Measurements from ENCODE around the gene SCN11A.

The SCN11A gene

DNA sequence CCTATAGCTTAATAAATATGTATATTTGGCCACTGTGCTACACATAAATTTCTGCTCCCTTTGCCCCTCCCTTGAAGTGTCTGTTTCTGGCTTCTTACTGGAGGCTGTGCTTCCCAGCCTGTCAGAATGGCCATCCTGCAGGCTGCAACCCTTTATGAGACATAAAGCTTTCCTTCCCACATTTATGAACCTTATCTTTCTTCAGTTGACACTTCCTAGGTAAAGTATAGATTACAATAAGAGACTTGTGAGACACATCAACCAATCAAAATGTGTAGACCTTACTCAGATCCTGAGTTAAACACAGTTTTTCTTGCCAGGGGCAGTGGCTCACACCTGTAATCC, 29.5 kb downstream of the SCN11A start:
- TF ChIP-seq, protein P1, sequence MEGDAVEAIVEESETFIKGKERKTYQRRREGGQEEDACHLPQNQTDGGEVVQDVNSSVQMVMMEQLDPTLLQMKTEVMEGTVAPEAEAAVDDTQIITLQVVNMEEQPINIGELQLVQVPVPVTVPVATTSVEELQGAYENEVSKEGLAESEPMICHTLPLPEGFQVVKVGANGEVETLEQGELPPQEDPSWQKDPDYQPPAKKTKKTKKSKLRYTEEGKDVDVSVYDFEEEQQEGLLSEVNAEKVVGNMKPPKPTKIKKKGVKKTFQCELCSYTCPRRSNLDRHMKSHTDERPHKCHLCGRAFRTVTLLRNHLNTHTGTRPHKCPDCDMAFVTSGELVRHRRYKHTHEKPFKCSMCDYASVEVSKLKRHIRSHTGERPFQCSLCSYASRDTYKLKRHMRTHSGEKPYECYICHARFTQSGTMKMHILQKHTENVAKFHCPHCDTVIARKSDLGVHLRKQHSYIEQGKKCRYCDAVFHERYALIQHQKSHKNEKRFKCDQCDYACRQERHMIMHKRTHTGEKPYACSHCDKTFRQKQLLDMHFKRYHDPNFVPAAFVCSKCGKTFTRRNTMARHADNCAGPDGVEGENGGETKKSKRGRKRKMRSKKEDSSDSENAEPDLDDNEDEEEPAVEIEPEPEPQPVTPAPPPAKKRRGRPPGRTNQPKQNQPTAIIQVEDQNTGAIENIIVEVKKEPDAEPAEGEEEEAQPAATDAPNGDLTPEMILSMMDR (IDR thresholded peaks at IDR 0.05; ENCODE audit: insufficient read depth, low read length, poor library complexity, severe bottlenecking): no peak
- H3K36me3 ChIP-seq (ENCODE audit: control insufficient read depth, insufficient read depth, low read length): no peaks in the 10 kb centered on the region
- no peak overlapping the region for H3K4me3 ChIP-seq (replicated peaks; ENCODE audit: low read depth, low read length)
- H3K27me3 ChIP-seq (replicated peaks; ENCODE audit: control insufficient read depth, insufficient read depth, low read length): no peaks in the 10 kb centered on the region
- no peak for DNase-seq (ENCODE audit: extremely low read depth, insufficient read length)

DNA sequence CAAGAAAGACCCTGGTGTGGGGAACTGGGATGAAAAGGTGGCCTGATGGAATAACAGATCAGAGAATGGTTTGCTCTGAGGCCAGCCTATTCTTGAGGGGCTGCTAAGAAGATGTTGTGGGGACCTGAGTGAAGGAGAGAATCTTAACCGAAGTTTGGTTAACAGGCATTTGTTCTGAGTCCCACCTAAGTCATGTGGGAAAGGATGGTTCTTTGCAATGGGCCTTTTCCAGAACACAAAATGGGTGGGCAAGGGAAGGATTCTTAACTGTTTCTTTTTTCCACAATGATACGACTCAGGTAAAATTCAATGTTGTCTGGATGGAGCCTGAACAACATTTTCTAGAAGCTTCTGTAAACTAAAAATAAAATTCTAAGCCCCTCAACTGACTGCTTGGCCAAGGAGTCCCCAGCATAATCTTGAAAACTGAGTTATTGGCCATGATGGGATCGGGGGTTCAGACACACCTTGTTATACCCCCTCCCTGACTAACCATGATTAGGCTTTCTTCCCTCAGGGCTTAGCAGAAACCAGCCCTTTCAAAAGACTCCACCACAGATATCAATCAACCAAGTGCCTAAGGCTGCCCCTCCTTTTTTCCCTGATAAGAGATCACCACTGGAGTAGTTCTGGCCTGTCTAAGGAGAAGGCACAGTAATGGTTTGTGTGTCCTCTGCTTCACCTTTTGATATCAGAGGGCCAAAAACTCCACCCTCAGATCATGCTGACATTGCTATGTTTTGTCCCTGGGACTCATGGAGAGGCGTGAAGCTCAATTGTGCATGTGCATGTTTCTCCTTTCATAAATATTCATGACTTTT, 30.1 kb downstream of the SCN11A start:
- no peaks in the 10 kb centered on the region for H3K27me3 ChIP-seq (replicated peaks; ENCODE audit: control insufficient read depth, insufficient read depth, low read length)
- H3K4me3 ChIP-seq (replicated peaks; ENCODE audit: low read depth, low read length): no peak overlapping the region
- TF ChIP-seq, protein P1 (IDR thresholded peaks at IDR 0.05; ENCODE audit: insufficient read depth, low read length, poor library complexity, severe bottlenecking): no peak
- DNase-seq (ENCODE audit: extremely low read depth, insufficient read length): no peak
- H3K36me3 ChIP-seq (ENCODE audit: control insufficient read depth, insufficient read depth, low read length): no peaks in the 10 kb centered on the region

DNA sequence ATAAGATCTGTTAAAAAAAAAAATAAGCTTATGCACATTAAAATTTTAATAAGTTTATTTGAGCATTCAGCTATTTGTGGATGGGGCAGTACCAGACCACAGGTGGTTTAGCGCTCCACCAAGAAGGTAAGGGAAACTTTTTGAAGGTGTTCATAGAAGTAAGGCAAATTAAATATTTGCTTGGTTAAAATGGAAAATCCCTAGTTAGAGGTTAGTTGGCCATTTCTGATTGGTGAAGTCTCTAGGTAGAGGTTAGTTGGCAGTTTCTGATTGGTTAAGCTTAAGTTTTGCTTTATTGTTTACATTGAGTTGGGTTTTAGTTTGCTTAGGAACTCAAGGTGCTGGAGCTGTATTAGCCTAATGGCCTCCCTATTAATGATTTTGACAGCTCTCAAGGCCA, 30.7 kb downstream of the SCN11A start:
- Histone ChIP-seq H3K36me3 (ENCODE audit: control insufficient read depth, insufficient read depth, low read length) (no peaks in the 10 kb centered on the region), H3K4me3 (replicated peaks; ENCODE audit: low read depth, low read length) (no peak overlapping the region), H3K27me3 (replicated peaks; ENCODE audit: control insufficient read depth, insufficient read depth, low read length) (no peaks in the 10 kb centered on the region)
- TF ChIP-seq, protein P1 (IDR thresholded peaks at IDR 0.05; ENCODE audit: insufficient read depth, low read length, poor library complexity, severe bottlenecking): no peak
- no peak for DNase-seq (ENCODE audit: extremely low read depth, insufficient read length)

DNA sequence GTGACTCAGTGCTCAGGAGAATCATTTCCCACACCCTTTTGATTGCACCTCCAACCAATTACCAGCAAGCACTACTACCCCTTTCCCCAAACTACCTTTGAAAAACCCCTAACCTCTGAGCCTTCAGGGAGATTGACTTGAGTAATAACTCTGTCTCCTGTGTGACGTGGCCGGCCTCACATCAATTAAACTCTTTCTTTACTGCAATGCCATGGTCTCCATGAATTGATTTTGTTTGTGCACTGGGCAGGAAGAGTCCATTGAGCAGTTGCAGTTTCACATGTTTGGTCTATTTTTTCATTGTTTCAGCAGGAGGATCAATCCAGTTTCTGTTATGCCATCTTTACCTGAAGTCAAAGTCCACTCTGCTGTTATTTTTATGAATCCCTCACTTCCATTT, 32.4 kb downstream of the SCN11A start:
- H3K4me3 ChIP-seq (replicated peaks; ENCODE audit: low read depth, low read length): no peak overlapping the region
- H3K36me3 ChIP-seq (ENCODE audit: control insufficient read depth, insufficient read depth, low read length): no peaks in the 10 kb centered on the region
- no peak for DNase-seq (ENCODE audit: extremely low read depth, insufficient read length)
- TF ChIP-seq, protein P1 (IDR thresholded peaks at IDR 0.05; ENCODE audit: insufficient read depth, low read length, poor library complexity, severe bottlenecking): no peak
- H3K27me3 ChIP-seq (replicated peaks; ENCODE audit: control insufficient read depth, insufficient read depth, low read length): no peaks in the 10 kb centered on the region

DNA sequence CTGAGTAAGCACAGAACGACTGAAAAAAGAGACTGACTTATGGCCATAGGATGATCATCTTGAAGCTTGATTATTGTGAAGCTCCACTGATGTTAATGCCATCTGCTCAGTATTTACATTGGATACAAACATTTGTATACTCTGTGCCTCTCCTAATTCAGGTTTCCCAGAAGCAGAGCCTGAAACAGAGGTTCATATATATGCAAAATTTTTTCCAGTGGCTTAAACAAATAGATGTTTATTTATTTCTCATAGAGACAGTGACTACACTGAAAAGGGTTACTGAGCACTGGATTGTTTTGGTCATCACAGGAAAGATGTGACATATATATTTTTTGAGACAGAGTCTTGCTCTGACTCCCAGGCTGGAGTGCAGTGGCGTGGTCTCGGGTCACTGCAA, 36.3 kb downstream of the SCN11A start:
- Histone ChIP-seq H3K4me3 (replicated peaks; ENCODE audit: low read depth, low read length) (no peak overlapping the region), H3K27me3 (replicated peaks; ENCODE audit: control insufficient read depth, insufficient read depth, low read length) (no peaks in the 10 kb centered on the region), H3K36me3 (ENCODE audit: control insufficient read depth, insufficient read depth, low read length) (no peaks in the 10 kb centered on the region)
- TF ChIP-seq, protein P1 (IDR thresholded peaks at IDR 0.05; ENCODE audit: insufficient read depth, low read length, poor library complexity, severe bottlenecking): no peak
- DNase-seq (ENCODE audit: extremely low read depth, insufficient read length): no peak
